Stimulated activated CD8-positive, alpha-beta memory T cell treated with anti-CD3 and anti-CD28 coated beads, Interleukin-4, amount 100 ng/mL, for 4 hours (primary cell): Measurements from ENCODE around the gene SELENOM.

Source experiments
- DNase-seq, 2 donors: peaks; one replicate each; pipeline ENCODE4 v3.0.0-alpha.2; 2020; ENCODE audit warnings: low read depth in 2 of 2, low spot score in 1 of 2

Gene SELENOM

DNA sequence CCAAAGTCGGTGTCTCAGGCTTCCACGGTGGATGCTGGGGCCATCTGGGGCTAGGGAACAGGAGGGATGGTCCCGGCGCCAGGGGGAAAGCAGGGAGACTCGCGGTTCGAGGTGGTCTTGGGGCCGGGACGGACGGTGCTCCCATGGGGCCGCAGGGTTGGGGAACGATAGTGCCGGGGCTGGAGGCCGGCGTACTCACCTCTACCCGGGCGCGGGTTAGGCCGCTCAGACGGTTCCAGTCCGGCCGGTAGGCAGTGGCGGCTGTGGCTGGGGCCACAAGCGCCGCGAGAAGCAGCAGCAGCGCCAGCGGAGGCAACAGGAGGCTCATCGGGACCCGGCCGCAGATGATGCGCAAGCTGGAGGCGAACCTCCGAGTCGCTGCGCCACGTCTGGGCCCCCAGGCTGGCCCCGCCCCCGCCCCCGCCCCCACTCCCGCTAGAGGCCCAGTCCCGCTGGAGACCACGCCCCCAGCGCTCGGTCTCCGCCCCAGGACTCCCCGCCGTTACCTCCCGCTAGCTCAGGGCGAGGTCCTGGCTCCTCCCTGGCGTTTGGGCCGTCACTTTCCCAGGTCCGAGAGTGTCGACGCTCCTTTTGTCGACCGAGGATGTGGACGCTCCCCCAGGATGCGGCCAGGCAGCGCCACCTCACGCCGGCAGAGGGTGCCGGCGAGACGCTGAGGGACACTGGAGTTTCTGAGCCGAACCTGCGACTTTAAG, at the start of gene SELENOM:
SELENOM (minus strand) TSS at position 391 of the 716 bp plus-strand sequence; CDS start at position 328, 63 bp downstream.
- DNase-seq, result peak; percentile 60 to 69

DNA sequence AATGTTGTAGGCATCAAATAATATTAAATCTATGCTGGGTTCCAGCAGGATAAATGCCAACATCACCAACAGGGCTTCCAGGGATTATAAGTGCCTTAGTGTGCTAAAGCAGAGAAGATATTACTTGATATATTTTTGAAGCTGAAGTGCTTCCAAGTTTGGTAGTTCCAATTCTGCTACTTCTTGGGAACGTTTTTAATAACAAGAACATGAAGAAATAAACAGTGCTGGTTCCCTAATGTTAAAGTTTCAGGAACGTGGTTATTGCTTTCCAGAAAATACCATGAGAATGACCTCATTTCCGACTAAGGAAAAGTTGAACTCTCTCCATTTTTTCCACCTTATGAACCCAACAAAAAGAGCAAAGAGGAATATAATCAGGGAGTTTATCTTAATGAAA, 48.1 kb upstream of the SELENOM start:
- DNase-seq, result no peak

GRCh38 chr22:31154975-31155374, 47.6 kb upstream of the SELENOM start:
- no peak for DNase-seq

DNA sequence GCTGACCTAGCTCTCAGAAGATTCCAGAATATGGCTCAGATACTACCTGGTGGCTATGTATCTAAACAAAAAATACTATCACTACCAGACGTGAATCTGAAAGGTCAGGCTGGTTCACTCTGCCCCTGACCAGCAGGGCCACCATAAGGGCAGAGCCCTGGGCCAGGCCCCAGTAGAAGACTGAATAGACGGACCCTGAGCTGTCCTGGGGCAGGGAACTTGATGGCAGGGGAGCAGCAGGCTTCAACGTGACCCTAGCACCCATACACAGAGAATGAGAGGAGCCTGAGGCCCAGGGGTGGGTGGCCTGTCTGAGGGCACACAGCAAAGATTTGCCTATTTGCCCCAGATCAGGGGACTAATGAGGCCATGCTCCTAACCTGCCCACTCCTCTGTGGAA, 46.0 kb upstream of the SELENOM start:
- no peak for DNase-seq

- DNase-seq, result no peak
These were observed 44.5 kb upstream of the SELENOM start for GRCh38 chr22:31151872-31152271.

- no peak for DNase-seq
These were observed 43.2 kb upstream of the SELENOM start for GRCh38 chr22:31150615-31151014.

DNA sequence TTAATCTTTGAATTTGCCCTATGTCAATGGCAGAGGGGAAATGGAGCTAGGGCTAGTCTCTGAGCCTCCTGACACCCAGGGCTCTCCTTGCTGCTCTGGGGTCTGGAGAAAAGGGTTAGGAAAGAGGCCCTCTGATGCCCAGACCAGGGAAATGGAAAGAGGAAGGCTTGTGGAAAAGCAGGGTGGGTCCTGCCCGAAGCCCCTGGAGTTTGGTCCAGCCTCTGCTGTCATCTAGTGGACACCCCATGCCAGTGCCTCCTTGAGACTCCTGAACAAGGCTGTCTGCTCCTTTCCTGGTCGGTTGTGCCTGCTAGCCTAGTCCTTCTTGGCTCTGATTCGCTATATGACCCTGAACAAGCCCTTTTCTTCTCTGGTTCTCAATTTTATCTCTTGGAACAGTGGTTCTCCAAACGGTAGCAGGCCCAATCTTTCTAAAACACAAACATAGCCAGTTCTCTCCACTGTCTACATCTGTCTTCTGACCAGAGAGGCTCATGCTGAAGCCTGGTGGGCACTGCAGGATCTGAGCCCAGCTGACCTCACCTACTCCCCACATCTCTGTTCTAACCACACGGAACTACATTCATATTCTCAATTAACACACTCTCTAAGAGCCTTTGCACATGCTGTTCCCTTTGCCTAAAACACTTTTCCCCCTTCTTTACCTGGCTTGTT, 41.7 kb upstream of the SELENOM start:
- no peak for DNase-seq

- no peak for DNase-seq
These were observed 41.1 kb upstream of the SELENOM start for GRCh38 chr22:31148488-31148887.

GRCh38 chr22:31144223-31144622, 36.9 kb upstream of the SELENOM start:
- DNase-seq, result no peak

GRCh38 chr22:31143537-31143936, 36.2 kb upstream of the SELENOM start:
- no peak for DNase-seq

DNA sequence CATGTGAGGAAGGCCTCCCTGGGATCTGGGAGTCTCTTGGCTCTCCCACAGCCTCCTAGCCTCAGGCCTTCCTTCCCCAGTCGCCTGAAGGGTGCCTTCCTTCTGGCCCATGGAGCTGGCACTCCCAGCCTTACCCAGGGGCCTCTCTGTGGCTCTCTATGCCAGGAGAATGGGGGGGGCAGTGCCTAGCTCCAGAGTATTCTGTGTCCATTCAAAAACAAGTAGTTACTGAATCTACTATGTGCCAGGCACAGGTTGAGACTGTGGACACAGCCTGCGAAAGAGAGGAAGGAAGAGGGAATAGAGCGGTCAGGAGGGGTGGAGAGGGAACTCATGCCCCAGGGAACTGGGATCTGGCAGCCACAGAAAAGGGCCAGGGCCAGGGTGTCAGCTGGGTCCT, 35.7 kb upstream of the SELENOM start:
- no peak for DNase-seq

- no peak for DNase-seq
These were observed 34.9 kb upstream of the SELENOM start for GRCh38 chr22:31142285-31142684.

GRCh38 chr22:31141551-31141950, 34.2 kb upstream of the SELENOM start:
- no peak for DNase-seq

DNA sequence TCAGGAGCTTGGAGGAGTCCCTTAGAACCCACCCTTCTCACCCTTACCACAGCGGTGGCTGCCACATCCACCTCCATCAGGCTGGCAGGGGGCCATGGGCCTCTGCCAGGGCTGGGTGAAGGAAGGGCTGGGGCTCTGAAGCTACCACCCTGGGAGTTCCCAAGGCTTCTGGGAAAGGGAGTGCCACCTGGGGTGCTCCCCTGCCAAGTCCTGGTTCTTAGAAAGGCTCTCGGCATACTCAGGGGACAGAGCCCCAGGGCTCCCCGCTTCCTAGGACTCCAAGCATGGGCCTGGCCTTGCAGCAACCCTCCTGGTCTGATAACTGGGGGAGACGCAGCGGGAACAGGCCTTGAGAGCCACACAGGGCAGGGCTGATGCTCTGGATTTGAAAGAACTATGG, 33.4 kb upstream of the SELENOM start:
- DNase-seq, result no peak

GRCh38 chr22:31139866-31140716, 32.7 kb upstream of the SELENOM start, which contains the start of gene PLA2G3:
Gene PLA2G3, minus strand, starts transcription at chr22:31140508. Its CDS starts 154 bp downstream, at chr22:31140354.
- DNase-seq, result no peak

GRCh38 chr22:31139066-31139465, 31.7 kb upstream of the SELENOM start:
- DNase-seq, result no peak

DNA sequence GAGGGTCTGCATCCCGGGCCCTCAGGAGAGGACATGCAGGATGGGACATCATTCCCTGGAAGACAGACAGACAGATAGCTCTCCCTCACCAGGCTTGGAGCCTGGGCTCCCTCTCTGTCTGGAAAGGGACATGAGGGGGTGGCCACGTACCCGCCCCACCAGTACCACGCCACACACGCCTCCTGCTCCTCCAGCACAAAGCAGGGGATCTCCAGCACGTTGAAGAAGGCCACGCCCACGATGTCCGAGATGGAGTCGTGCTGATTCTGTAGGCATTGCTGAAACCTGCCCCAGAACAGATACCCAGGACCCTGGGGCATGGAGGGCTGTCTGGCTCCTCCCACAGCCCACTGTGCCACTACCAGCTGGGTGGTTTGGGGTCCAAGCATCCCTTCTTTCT, 30.8 kb upstream of the SELENOM start:
- DNase-seq, result no peak

DNA sequence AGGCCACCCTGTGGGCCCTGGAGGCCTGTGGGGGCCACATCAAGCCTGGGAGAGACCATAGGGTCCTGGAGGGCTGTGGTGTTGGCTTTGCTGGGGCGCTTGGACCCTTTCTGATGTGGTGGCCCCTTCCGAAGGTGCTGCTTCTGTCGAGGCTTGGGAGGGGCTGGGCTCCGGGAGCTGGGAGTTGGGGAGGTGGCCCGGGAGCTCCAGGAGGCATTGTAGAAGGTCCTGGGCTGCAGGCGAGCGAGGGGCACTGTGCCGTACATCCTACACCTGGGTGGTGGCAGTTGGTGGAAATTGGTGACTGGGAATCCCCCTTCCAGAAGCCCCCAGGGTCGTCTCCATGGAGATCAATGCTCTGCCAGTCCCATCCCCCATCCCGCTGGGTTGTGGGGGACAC, 30.4 kb upstream of the SELENOM start:
- no peak for DNase-seq

DNA sequence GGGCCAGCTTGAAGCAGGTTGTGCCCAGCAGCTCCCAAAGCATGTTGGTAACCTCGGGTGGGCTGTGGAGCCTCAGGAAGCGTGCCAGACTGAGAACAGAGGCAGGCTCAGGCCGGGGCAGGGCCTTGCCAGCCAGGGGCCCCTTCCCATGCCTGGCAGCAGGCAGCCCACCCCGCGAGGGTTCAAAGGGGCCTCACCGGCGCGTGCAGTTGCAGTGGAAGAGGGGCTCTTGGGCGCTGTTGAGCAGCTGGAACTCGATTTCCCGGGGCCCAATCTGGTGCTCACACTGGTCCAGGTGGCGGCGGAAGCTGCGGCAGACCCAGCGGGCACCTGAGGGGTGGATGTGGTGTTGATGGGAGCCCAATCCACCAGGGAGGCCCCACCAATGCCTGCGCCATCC, 29.3 kb upstream of the SELENOM start:
- DNase-seq, result no peak

- no peak for DNase-seq
These were observed 28.8 kb upstream of the SELENOM start for GRCh38 chr22:31136155-31136554.

DNA sequence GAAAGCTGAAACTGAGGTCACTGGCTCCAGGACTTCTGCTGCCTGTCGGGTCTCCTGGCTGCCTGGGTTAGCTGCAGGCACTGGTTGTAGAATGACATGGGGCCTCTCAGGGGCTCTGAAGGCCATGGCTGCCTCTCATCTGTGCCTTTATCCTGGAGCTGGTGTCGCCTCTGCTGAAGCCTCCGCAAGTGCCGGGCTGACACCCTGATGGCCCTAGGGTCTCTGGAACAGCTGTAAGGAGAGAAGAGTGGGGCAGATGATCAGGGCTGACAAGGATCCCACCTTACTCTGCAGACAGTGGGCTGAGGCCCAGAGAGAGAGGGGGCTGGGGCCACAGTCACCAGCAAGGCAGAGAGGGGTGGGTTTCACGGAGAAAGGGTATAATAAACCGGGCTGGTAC, 28.3 kb upstream of the SELENOM start:
- DNase-seq, result no peak

- no peak for DNase-seq
These were observed 27.3 kb upstream of the SELENOM start for GRCh38 chr22:31134688-31135087.
